ENCODE data around the gene GNPTAB.

DNA sequence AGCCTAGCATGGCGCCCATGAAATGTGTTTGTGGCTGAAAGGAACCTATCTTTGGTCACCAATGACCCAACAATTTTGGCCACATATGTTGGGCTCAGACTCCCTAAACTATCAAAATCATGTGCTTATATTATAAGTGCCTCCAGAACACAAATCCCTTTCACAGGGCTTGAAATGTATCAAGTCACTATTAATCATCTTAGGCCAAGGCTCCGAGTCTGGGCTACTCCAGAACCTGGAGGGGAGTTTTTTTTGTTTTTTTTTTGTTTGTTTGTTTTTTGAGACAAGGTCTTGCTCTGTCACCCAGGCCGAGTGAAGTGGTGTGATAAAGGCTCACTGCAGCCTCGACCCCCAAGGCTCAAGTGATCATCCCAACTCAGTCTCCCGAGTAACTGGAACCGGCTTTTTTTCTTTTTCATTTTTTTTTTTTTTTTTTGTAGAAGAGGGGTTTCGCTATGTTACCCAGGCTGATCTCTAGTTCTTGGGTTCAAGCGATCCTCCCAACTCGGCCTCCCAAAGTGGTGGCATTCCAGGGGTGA is 45.6 kb upstream of the GNPTAB start:
- TF ChIP-seq, protein P1, sequence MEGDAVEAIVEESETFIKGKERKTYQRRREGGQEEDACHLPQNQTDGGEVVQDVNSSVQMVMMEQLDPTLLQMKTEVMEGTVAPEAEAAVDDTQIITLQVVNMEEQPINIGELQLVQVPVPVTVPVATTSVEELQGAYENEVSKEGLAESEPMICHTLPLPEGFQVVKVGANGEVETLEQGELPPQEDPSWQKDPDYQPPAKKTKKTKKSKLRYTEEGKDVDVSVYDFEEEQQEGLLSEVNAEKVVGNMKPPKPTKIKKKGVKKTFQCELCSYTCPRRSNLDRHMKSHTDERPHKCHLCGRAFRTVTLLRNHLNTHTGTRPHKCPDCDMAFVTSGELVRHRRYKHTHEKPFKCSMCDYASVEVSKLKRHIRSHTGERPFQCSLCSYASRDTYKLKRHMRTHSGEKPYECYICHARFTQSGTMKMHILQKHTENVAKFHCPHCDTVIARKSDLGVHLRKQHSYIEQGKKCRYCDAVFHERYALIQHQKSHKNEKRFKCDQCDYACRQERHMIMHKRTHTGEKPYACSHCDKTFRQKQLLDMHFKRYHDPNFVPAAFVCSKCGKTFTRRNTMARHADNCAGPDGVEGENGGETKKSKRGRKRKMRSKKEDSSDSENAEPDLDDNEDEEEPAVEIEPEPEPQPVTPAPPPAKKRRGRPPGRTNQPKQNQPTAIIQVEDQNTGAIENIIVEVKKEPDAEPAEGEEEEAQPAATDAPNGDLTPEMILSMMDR (IDR thresholded peaks at IDR 0.05), result no peak
- TF ChIP-seq POLR2A (IDR thresholded peaks at IDR 0.05), result no peak
